ENCODE results near the gene AFF2.

Gene AFF2

GRCh38 chrX:148615491-148615890 lies 115.1 kb downstream of the AFF2 start:
- TF ChIP-seq SUZ12 (IDR thresholded peaks at IDR 0.05; ENCODE audit: extremely low read depth, insufficient read depth, insufficient read length) (no peak), ZNF274 (IDR thresholded peaks at IDR 0.05; ENCODE audit: low read depth, low read length) (no peak), YY1 (IDR thresholded peaks at IDR 0.05; ENCODE audit: insufficient read depth, insufficient read length) (no peak)
- no peak overlapping the region for H3K9ac ChIP-seq (ENCODE audit: insufficient read length, low read depth)
- no peaks in the 10 kb centered on the region for H3K36me3 ChIP-seq (ENCODE audit: insufficient read depth, insufficient read length, low read length)
- no peak for DNase-seq (ENCODE audit: low read depth, low spot score)
- no peaks in the 10 kb centered on the region for H3K4me1 ChIP-seq (ENCODE audit: insufficient read depth, insufficient read length)
- H3K9me3 ChIP-seq (ENCODE audit: insufficient read depth, low read length): no peaks in the 10 kb centered on the region
- no peak overlapping the region for H3K4me3 ChIP-seq (ENCODE audit: insufficient read length, low read depth)
- H3K27me3 ChIP-seq (ENCODE audit: insufficient read depth, insufficient read length): no peaks in the 10 kb centered on the region

- no peak overlapping the region for H3K4me3 ChIP-seq (ENCODE audit: insufficient read length, low read depth)
- no peak overlapping the region for H3K9ac ChIP-seq (ENCODE audit: insufficient read length, low read depth)
- no peak for DNase-seq (ENCODE audit: low read depth, low spot score)
- H3K27me3 ChIP-seq (ENCODE audit: insufficient read depth, insufficient read length): no peaks in the 10 kb centered on the region
- no peaks in the 10 kb centered on the region for H3K4me1 ChIP-seq (ENCODE audit: insufficient read depth, insufficient read length)
- no peaks in the 10 kb centered on the region for H3K9me3 ChIP-seq (ENCODE audit: insufficient read depth, low read length)
- H3K36me3 ChIP-seq (ENCODE audit: insufficient read depth, insufficient read length, low read length): no peaks in the 10 kb centered on the region
- TF ChIP-seq SUZ12 (IDR thresholded peaks at IDR 0.05; ENCODE audit: extremely low read depth, insufficient read depth, insufficient read length) (no peak), YY1 (IDR thresholded peaks at IDR 0.05; ENCODE audit: insufficient read depth, insufficient read length) (no peak), ZNF274 (IDR thresholded peaks at IDR 0.05; ENCODE audit: low read depth, low read length) (no peak)
Observed at GRCh38 chrX:148618470-148619445, 118.3 kb downstream of the AFF2 start.

DNA sequence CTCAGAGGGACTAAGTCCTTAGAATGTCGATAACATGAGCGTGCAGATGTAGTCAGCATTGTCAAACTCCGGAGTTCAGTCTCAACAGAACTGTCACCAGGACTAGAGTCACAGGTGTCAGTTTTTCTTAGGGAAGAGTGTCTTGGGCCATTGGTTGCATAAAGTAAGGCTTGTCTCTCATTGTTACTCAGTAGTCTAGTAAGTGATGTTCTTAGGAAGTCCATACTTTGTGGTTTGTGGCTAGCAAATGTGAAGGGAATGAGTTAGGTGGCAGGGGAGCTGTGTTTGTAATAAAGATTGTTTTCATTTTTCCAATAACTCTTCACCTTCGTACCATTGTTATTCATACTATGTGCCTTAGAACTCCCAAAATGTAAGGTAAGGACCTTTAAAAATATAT lies 119.6 kb downstream of the AFF2 start:
- H3K27me3 ChIP-seq (ENCODE audit: insufficient read depth, insufficient read length): no peaks in the 10 kb centered on the region
- H3K9ac ChIP-seq (ENCODE audit: insufficient read length, low read depth): no peak overlapping the region
- no peak for DNase-seq (ENCODE audit: low read depth, low spot score)
- no peak overlapping the region for H3K4me3 ChIP-seq (ENCODE audit: insufficient read length, low read depth)
- no peaks in the 10 kb centered on the region for H3K36me3 ChIP-seq (ENCODE audit: insufficient read depth, insufficient read length, low read length)
- H3K4me1 ChIP-seq (ENCODE audit: insufficient read depth, insufficient read length): no peaks in the 10 kb centered on the region
- no peaks in the 10 kb centered on the region for H3K9me3 ChIP-seq (ENCODE audit: insufficient read depth, low read length)
- TF ChIP-seq ZNF274 (IDR thresholded peaks at IDR 0.05; ENCODE audit: low read depth, low read length): no peak
- no peak for TF ChIP-seq SUZ12 (IDR thresholded peaks at IDR 0.05; ENCODE audit: extremely low read depth, insufficient read depth, insufficient read length)
- no peak for TF ChIP-seq YY1 (IDR thresholded peaks at IDR 0.05; ENCODE audit: insufficient read depth, insufficient read length)

DNA sequence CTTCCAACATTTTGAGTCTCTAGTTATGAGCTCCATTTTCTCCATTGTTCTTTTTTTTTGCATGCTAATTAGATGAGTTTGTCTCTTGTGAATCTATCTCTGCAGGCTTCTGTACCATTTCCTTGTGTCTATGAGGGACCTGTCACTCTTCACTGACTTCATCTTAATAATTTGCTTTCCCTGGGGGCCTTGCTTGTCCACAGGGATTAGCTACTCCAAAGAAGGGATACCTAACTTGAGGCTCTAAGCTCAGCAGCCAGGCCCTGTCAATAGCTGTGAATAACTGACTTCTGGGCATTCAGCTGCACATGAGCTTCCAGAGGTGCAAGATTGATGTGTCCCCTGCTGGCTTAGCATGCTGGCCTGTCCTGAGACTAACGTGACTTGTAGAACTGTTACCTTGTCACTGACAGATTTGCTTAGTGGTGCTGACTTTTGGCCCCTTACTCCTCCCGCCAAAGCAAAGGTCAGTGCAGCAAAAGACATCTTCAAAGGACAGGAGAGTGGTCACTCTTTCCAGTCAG lies 124.6 kb downstream of the AFF2 start:
- no peaks in the 10 kb centered on the region for H3K4me1 ChIP-seq (ENCODE audit: insufficient read depth, insufficient read length)
- H3K9ac ChIP-seq (ENCODE audit: insufficient read length, low read depth): no peak overlapping the region
- H3K4me3 ChIP-seq (ENCODE audit: insufficient read length, low read depth): no peak overlapping the region
- no peaks in the 10 kb centered on the region for H3K36me3 ChIP-seq (ENCODE audit: insufficient read depth, insufficient read length, low read length)
- no peak for TF ChIP-seq SUZ12 (IDR thresholded peaks at IDR 0.05; ENCODE audit: extremely low read depth, insufficient read depth, insufficient read length)
- TF ChIP-seq YY1 (IDR thresholded peaks at IDR 0.05; ENCODE audit: insufficient read depth, insufficient read length): no peak
- no peak for TF ChIP-seq ZNF274 (IDR thresholded peaks at IDR 0.05; ENCODE audit: low read depth, low read length)
- no peaks in the 10 kb centered on the region for H3K9me3 ChIP-seq (ENCODE audit: insufficient read depth, low read length)
- DNase-seq (ENCODE audit: low read depth, low spot score): no peak
- no peaks in the 10 kb centered on the region for H3K27me3 ChIP-seq (ENCODE audit: insufficient read depth, insufficient read length)

- Histone ChIP-seq H3K4me1 (ENCODE audit: insufficient read depth, insufficient read length) (no peaks in the 10 kb centered on the region), H3K4me3 (ENCODE audit: insufficient read length, low read depth) (no peak overlapping the region), H3K36me3 (ENCODE audit: insufficient read depth, insufficient read length, low read length) (no peaks in the 10 kb centered on the region), H3K27me3 (ENCODE audit: insufficient read depth, insufficient read length) (no peaks in the 10 kb centered on the region), H3K9me3 (ENCODE audit: insufficient read depth, low read length) (no peaks in the 10 kb centered on the region), H3K9ac (ENCODE audit: insufficient read length, low read depth) (no peak overlapping the region)
- TF ChIP-seq YY1 (IDR thresholded peaks at IDR 0.05; ENCODE audit: insufficient read depth, insufficient read length): no peak
- TF ChIP-seq SUZ12 (IDR thresholded peaks at IDR 0.05; ENCODE audit: extremely low read depth, insufficient read depth, insufficient read length): no peak
- TF ChIP-seq ZNF274 (IDR thresholded peaks at IDR 0.05; ENCODE audit: low read depth, low read length): no peak
- no peak for DNase-seq (ENCODE audit: low read depth, low spot score)
Observed at GRCh38 chrX:148628621-148629020, 128.2 kb downstream of the AFF2 start.

- TF ChIP-seq SUZ12 (IDR thresholded peaks at IDR 0.05; ENCODE audit: extremely low read depth, insufficient read depth, insufficient read length): no peak
- TF ChIP-seq ZNF274 (IDR thresholded peaks at IDR 0.05; ENCODE audit: low read depth, low read length): no peak
- no peak for TF ChIP-seq YY1 (IDR thresholded peaks at IDR 0.05; ENCODE audit: insufficient read depth, insufficient read length)
- no peak overlapping the region for H3K4me3 ChIP-seq (ENCODE audit: insufficient read length, low read depth)
- DNase-seq (ENCODE audit: low read depth, low spot score): no peak
- H3K4me1 ChIP-seq (ENCODE audit: insufficient read depth, insufficient read length): no peaks in the 10 kb centered on the region
- H3K9me3 ChIP-seq (ENCODE audit: insufficient read depth, low read length): no peaks in the 10 kb centered on the region
- no peaks in the 10 kb centered on the region for H3K27me3 ChIP-seq (ENCODE audit: insufficient read depth, insufficient read length)
- no peaks in the 10 kb centered on the region for H3K36me3 ChIP-seq (ENCODE audit: insufficient read depth, insufficient read length, low read length)
- no peak overlapping the region for H3K9ac ChIP-seq (ENCODE audit: insufficient read length, low read depth)
Observed at GRCh38 chrX:148629434-148629833, 129.0 kb downstream of the AFF2 start.

DNA sequence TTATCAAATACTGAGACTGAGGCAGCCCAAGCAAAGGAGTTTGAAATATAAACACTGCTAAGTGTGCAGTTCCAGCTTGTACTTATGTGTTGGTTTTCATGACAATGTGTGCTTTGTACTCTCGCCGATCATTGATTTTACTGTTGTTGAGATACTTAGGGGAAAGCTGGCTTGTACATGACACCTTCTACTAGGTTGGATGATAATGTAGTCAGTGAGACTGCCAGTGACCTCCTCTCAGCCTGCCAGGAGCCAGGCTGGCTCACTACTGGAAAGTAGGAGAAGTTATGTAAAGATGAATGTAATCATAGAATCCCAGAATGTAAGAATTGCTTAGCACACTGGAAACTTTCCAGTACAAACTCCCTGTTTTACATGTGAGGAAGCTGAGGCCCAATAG lies 132.0 kb downstream of the AFF2 start:
- DNase-seq (ENCODE audit: low read depth, low spot score): no peak
- Histone ChIP-seq H3K27me3 (ENCODE audit: insufficient read depth, insufficient read length) (no peaks in the 10 kb centered on the region), H3K4me3 (ENCODE audit: insufficient read length, low read depth) (no peak overlapping the region), H3K4me1 (ENCODE audit: insufficient read depth, insufficient read length) (no peaks in the 10 kb centered on the region), H3K9ac (ENCODE audit: insufficient read length, low read depth) (no peak overlapping the region), H3K36me3 (ENCODE audit: insufficient read depth, insufficient read length, low read length) (no peaks in the 10 kb centered on the region), H3K9me3 (ENCODE audit: insufficient read depth, low read length) (no peaks in the 10 kb centered on the region)
- TF ChIP-seq YY1 (IDR thresholded peaks at IDR 0.05; ENCODE audit: insufficient read depth, insufficient read length): no peak
- TF ChIP-seq SUZ12 (IDR thresholded peaks at IDR 0.05; ENCODE audit: extremely low read depth, insufficient read depth, insufficient read length): no peak
- no peak for TF ChIP-seq ZNF274 (IDR thresholded peaks at IDR 0.05; ENCODE audit: low read depth, low read length)

All from NT2/D1 (cell line).